ENCODE data around the gene METTL15.

GRCh38 chr11:28337701-28338100, 229.5 kb downstream of the METTL15 start:
- no peak for TF ChIP-seq EZH2phosphoT487 (IDR thresholded peaks at IDR 0.05; ENCODE audit: unreplicated experiment)
- no peak for TF ChIP-seq CTCF (conservative IDR thresholded peaks at IDR 0.05; ENCODE audit: low read depth in 2 of 2)
- TF ChIP-seq CREB1 (CRISPR knock-in tag; IDR thresholded peaks at IDR 0.05; ENCODE audit: low read depth), result no peak

All from GM23338 (cell line).